22Rv1 (cell line): Measurements from ENCODE around the gene MRPL18.
A peak's percentile ranks its signal among the peaks of the same experiment; 100 is the strongest.

ENCODE experiments used
- H3K27ac ChIP-seq: fragments of 450-650 bp; 2 replicates; pipeline ENCODE4 v1.5.1; 2017
- ZFX ChIP-seq: fragments of 450-650 bp; IDR thresholded peaks from 2 replicates; pipeline ENCODE4 v1.6.1; 2017; ENCODE audit warnings: antibody characterized with exemption, borderline replicate concordance
- TF ChIP-seq, protein P1 (sequence below): fragments of 450-650 bp; IDR thresholded peaks from 2 replicates; pipeline ENCODE4 v1.5.1; 2017; ENCODE audit warnings: mild to moderate bottlenecking

The MRPL18 gene

GRCh38 chr6:159777240-159777904, 12.9 kb upstream of the MRPL18 start:
- H3K27ac ChIP-seq = peak overlapping the region; percentile 22; the same call in 1 of the 2 replicates
- TF ChIP-seq, protein P1, sequence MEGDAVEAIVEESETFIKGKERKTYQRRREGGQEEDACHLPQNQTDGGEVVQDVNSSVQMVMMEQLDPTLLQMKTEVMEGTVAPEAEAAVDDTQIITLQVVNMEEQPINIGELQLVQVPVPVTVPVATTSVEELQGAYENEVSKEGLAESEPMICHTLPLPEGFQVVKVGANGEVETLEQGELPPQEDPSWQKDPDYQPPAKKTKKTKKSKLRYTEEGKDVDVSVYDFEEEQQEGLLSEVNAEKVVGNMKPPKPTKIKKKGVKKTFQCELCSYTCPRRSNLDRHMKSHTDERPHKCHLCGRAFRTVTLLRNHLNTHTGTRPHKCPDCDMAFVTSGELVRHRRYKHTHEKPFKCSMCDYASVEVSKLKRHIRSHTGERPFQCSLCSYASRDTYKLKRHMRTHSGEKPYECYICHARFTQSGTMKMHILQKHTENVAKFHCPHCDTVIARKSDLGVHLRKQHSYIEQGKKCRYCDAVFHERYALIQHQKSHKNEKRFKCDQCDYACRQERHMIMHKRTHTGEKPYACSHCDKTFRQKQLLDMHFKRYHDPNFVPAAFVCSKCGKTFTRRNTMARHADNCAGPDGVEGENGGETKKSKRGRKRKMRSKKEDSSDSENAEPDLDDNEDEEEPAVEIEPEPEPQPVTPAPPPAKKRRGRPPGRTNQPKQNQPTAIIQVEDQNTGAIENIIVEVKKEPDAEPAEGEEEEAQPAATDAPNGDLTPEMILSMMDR = no peak
- no peak for TF ChIP-seq ZFX

- H3K27ac ChIP-seq = peak overlapping the region; percentile 22; the same call in 1 of the 2 replicates
- TF ChIP-seq ZFX = no peak
- TF ChIP-seq, protein P1 = no peak
Observed at GRCh38 chr6:159778131-159778530, 12.1 kb upstream of the MRPL18 start.

- TF ChIP-seq ZFX = no peak
- TF ChIP-seq, protein P1 = no peak
- H3K27ac ChIP-seq = peak overlapping the region; percentile 22; the same call in 1 of the 2 replicates
Observed at GRCh38 chr6:159778542-159779103, 11.6 kb upstream of the MRPL18 start.

DNA sequence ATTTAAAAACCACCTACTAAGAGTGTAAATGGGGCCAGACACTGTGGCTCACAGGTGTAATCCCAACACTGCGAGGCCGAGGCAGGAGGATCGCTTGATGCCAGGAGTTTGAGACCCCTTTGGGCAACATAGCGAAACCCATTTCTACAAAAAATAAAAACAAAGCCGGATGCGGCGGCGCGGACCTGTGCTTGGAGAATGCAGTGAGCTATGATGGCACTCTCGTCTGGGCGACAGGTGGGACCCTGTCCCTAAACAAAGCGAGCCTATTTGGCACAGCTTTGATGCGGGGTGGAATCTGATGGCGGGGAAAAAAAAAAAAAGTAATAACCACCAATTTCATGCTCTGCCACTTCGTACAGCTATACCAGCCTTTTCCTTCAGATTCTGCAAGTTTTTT, 2.0 kb upstream of the MRPL18 start:
- H3K27ac ChIP-seq = peak overlapping the region; percentile 93
- TF ChIP-seq ZFX = no peak
- TF ChIP-seq, protein P1 = no peak

DNA sequence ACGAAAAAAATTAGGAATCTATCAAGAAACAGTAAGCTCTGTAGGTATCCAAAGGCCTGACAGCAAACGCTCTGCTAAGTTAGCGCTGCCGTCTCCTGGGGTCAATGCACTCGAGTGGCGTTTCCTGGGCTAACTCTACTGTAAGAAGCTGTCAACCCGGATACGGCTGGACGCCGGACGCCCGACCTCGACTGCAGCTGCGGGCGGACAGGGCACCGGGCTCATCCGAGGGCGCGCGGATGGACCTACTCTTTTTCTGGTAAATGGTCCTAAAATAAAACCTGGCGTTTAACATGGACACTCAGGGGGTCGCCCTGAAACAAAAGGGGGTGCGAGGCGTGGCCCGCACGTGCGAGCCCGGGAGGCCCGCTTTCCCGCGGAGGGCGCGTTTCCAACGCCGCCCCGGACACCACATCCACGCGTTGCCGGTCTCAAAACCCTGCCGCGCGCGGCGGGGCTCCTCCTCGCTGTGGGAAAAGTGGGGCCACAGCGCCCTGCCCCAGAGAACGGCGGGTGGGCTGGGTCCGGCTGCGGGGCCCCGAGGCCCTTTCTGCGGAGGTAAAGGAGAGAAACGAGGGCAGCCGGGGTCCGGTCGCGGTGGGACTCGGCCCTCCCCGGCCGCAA, 1.4 kb upstream of the MRPL18 start:
- peak overlapping the region; percentile 93 for H3K27ac ChIP-seq
- TF ChIP-seq, protein P1 = no peak
- no peak for TF ChIP-seq ZFX

DNA sequence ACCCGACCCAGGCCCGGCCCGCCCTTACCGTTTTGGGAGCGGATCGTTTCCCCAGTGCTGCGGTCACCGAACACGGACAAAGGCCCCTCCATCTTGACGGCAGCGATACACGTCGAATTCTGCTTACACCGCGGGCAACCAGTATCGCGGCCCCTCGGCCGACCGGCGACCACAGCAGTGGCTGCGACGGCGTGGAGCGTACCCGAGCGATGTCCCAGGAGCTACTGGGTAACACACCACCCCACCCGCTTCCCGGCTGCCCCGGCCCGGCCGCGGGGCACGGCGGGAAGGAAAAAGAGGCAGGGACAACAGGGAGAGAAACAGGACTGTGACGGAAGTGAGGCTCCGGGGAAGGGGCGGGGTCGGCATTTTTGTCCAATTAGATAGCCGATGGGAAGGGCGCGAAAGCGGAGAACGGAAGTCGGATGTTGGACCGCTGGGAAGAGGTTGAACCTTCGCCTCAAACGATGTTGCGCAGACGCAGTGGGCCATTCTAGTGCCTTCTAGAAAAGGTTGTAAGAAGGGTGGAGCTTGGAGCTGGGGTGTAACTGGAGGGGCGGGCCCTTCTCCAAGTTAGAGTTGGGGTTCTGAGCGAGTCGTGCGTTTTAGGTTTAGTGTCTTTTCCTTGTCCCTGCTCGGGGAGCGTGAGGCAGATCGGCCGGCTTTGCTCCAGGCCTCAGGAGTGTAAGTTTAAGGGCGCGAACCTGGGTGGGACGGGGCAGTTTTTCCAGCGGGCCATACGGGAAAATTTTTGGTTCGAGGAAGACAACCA, 704 bp upstream of the MRPL18 start, which contains the start of gene TCP1:
TCP1 (minus strand) TSS at position 226 of the 772 bp plus-strand sequence; CDS start at position 92, 134 bp downstream.
- TF ChIP-seq, protein P1 = no peak
- TF ChIP-seq ZFX = no peak

More for the DNA sequence above, 704 bp upstream of the MRPL18 start, which contains the start of gene TCP1:
- H3K27ac ChIP-seq = peak within 1 kb of the TSS; percentile 93
